ENCODE measurements around the gene TSC2.

- no peak for TF ChIP-seq SMC3 (conservative IDR thresholded peaks at IDR 0.05; ENCODE audit: insufficient read depth, low read depth, low read length)
- no peak for TF ChIP-seq EGR1 (conservative IDR thresholded peaks at IDR 0.05)
- TF ChIP-seq MTA1 (IDR thresholded peaks at IDR 0.05; ENCODE audit: borderline replicate concordance), result no peak
- no peak for TF ChIP-seq MAFF (IDR thresholded peaks at IDR 0.05; ENCODE audit: low read length)
These were observed 44.5 kb downstream of the TSC2 start for GRCh38 chr16:2092256-2092620.

All from K562 (cell line).